Eye (tissue), 1 donor: ENCODE measurements around the gene IGSF9B.
A peak's percentile ranks its signal among the peaks of the same experiment; 100 is the strongest.

Experiments
- DNase-seq: peaks from one replicate; pipeline ENCODE4 v3.0.0-alpha.2; 2015

Gene IGSF9B

GRCh38 chr11:133898031-133898769 lies 58.6 kb downstream of the IGSF9B start:
- DNase-seq: no peak

- DNase-seq: no peak
These were observed 59.5 kb downstream of the IGSF9B start for GRCh38 chr11:133897331-133897650.

DNA sequence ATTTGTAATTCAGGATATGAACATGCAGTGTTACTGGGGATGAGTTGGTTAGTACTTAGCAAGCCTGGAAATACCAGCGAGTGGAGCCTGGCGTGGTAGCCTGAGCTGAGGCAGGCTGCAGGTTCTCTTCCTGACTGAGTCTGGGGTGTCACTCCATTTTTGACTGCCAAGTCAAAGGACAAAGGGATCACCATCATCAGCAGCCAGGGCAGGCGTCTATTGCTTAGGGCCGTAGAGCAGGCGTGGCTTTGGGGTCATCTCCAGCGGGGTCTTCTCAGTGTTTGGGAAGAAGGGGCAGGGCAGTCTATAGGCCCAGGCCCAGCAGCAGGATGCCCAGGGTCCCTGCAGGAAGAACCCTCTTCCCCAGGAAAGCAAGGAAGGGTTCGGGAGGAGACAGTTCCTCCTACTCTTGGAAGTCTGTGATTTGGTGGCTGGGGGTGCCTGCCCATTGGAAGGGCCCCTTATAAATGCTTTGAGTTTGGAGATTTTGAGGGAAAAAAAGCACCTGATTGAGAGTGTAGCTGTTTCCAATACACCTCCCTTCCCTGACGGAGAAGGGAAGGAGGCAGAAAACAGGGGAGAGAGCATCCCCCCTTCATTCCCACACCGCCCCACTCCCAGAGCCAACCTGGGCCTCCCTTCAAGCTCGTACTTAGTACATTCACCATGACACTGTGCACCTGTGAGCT lies 60.0 kb downstream of the IGSF9B start:
- no peak for DNase-seq

DNA sequence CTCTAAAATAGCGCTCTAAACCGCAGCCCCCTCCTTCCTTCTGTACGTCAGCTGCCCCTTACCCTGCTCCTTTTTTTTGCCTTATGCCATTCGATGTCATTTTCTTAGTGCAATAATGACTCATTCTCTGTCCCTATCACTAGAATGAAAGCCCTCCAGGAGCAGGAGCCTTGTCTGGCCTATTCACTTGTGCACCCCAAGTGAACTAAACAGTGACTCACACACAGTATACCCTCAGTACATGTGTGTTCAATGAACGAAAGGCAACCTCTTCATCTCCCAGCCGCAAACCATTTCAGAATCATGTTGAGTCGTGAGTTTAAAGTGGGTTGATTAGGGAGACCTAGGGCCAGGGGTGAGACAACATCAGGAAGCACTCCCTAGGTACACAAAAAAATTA lies 60.7 kb downstream of the IGSF9B start:
- no peak for DNase-seq

DNA sequence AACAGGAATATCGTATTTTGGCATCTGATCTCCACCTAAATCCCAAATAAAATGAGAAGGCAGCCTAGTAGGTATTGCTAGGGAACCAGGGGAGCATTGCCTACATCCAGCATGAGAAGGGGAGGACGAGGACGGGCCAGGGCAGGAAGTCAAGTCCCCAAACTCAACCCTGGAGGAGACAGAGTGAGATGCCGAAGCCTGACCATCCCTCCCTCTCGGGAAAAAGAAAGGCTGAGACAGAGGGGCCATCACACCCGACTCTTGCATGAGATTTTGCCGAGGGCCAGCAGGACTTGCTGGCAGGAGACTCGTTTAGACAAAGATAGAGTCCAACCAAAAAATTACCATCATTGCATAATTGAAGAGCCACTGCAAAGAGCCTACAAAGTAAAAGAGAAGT lies 61.2 kb downstream of the IGSF9B start:
- no peak for DNase-seq

GRCh38 chr11:133895061-133895479 lies 61.7 kb downstream of the IGSF9B start:
- peak; percentile 69 for DNase-seq

- DNase-seq: no peak
These were observed 63.4 kb downstream of the IGSF9B start for GRCh38 chr11:133893381-133893780.

DNA sequence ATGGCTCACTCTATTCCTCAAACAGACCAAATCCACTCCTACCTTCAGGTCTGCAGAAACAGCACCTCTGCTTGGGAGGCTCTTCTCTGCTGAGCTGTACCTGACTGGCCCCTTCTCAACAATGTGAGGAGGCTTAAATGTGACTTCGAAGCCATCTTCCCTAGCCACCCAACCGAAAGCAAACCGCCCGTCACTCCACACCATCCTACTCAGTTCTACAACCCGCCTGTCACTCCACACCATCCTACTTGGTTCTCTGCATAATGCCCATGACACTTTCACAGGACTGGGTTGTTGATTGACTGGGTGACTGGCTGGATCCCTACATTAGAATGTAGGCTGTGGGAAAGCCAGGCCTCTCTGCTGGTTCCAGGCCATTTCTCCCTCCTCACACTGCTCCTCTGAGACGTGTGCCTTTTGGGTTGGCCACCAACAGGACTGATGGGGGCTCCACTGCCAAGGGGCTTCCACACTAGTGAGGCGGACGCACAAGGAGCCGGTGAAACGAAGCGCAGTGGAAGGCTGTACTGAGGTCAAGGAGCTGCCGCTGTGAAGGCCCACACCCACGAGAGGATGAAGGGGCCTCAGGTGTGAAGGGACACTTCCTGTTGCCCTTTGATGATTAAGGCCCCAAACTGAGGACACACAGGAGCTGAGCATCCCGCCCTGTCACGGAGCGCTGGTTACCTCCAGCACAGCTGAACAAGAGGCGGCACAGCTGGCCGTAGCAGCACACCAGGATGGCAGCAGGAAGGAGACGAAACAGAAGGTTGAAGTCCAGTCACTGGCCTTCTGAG lies 64.0 kb downstream of the IGSF9B start:
- DNase-seq: no peak

DNA sequence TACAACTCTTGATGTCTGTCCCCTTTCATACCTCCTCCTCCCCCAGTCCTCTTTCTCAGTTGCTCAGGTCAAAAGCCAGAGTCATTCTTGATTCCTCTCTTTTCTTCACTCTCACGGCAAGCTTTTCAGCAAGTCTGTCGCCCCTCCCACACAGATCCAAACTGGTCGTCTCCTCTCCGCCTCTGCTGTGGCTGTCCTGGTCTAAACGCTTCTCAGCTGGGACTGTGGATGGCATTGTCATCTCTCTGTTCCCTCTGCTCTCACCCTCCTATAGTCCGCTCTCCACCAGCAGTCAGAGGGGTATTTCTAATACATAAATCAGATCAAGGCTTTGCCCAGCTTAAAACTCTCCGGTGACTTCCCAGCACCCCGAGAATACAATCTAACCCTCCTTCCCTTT lies 64.6 kb downstream of the IGSF9B start:
- no peak for DNase-seq

DNA sequence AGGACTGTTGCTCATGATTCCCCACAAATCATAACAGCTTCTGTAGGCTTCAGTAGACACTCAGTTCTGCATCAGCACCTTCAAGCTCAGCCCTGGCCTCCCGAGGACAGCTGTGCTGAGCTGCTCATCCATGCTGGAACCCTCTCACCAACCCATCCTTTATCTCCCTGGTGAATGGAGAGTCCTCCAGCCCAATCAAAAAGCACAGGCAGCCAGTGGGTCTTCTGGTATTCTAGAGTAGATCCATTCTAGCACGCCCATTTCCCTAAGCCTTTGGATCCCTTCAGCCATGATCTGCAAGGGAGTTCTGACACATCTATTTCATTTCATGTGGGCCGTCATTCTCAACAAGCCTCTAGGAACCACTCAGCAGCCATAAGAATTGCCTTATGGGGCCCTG lies 66.9 kb downstream of the IGSF9B start:
- no peak for DNase-seq

DNA sequence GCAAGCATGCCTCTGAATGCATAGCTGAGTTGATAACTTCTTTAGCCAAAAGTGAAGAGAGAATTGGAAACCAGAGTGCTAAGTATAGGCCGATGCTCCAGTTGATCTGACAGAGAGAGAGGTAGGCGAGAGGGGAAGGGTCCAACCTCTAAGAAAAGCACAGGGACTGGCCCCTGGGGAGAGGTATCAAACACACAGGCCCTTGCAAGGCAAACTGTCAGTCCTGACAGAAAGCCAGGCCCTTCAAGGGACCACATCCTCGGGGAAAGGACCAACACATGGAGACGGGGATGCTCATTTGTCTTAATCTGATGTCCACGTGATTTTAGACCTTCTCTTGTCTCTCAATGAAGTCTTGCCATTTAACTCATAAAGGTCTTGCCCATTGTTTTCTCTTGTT lies 67.6 kb downstream of the IGSF9B start:
- no peak for DNase-seq

GRCh38 chr11:133887692-133888332 lies 69.0 kb downstream of the IGSF9B start:
- no peak for DNase-seq

GRCh38 chr11:133886029-133886428 lies 70.7 kb downstream of the IGSF9B start:
- DNase-seq: no peak

GRCh38 chr11:133872160-133872559 lies 84.6 kb downstream of the IGSF9B start:
- no peak for DNase-seq

GRCh38 chr11:133867456-133867855 lies 89.3 kb downstream of the IGSF9B start:
- DNase-seq: no peak

GRCh38 chr11:133865466-133865865 lies 91.3 kb downstream of the IGSF9B start:
- no peak for DNase-seq

DNA sequence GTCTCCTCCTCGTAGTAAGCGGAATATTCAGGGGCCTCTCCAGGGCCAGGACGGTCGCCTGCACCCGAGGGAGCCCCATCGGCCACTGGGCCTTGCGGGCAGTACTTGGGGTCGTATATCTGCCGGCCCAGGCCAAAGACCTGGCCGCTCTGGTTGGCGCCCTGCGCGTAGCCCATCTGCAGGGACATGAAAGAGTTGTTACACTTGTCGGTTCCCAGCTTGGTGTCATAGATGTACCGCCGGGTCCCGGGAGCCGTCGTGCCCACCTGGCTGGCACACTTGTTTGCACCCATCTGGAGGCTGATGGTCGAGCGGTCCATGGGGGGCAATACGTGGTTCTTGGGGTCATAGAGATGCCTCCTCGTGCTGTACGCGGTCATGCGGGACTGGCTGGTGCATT lies 92.0 kb downstream of the IGSF9B start:
- DNase-seq: no peak

DNA sequence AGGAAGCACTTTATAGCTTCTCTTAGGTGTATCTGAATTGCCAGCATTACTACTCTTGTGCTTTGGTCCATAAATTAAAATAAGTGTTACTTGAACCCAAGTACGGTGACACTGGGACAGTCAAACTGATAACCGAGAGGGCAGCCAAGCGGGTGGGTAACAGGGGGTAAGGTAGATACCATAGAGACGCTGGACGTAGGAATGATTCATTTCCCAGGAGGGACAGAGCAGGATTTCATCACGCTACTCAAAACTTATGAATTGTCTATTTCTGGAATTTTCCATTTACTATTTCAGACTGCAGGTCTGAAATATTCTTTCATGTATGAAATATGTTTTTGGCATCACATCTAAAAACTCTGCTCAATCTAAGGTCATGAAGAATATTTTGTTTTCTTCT lies 96.6 kb downstream of the IGSF9B start:
- DNase-seq: no peak
